ENCODE results near the gene PFN4.

The PFN4 gene

GRCh38 chr2:24077535-24077877 lies 45.6 kb downstream of the PFN4 start:
- peak overlapping the region in 1 of 2 experiments; percentile 98 for H3K14ac ChIP-seq (ENCODE audit: low read length in 2 of 2)
- peak overlapping the region in 1 of 2 experiments; percentile 95 for H3K23ac ChIP-seq (ENCODE audit: low read length in 2 of 2)
- H3K27me3 ChIP-seq (ENCODE audit: control insufficient read depth in 1 of 2, insufficient read depth in 1 of 2, low read length in 2 of 2): no peaks in the 10 kb centered on the region
- H3K4ac ChIP-seq (ENCODE audit: low read depth in 1 of 2, low read length in 2 of 2): peak overlapping the region; percentile 68 to 93
- H3K9me3 ChIP-seq (ENCODE audit: control insufficient read depth, low read length): no peaks in the 10 kb centered on the region
- H2BK15ac ChIP-seq (ENCODE audit: low read depth, poor library complexity, severe bottlenecking): no peak overlapping the region
- H4K91ac ChIP-seq (ENCODE audit: low read length): peak overlapping the region; percentile 95
- H4K8ac ChIP-seq (ENCODE audit: low read length): peak overlapping the region; percentile 98
- H3K4me2 ChIP-seq (ENCODE audit: low read length, poor library complexity, severe bottlenecking): peak overlapping the region; percentile 90
- peak overlapping the region; percentile 6 to 60 for H2BK12ac ChIP-seq (ENCODE audit: low read length in 2 of 2)
- H3K79me1 ChIP-seq (replicated peaks; ENCODE audit: low read length, poor library complexity, severe bottlenecking): peaks cover 23% of the 10 kb centered on the region
- peak; percentile 34 for DNase-seq
- H2AFZ ChIP-seq (ENCODE audit: low read depth, low read length): peak overlapping the region; percentile 70
- peak overlapping the region; percentile 30 to 96 for H3K18ac ChIP-seq (ENCODE audit: low read depth in 1 of 2, low read length in 2 of 2)
- H3K4me3 ChIP-seq (ENCODE audit: insufficient read depth in 1 of 2, low read depth in 1 of 2, low read length in 2 of 2): peak overlapping the region; percentile 79 to 93
- peak overlapping the region; percentile 64 for H3K27ac ChIP-seq (ENCODE audit: low read length, poor library complexity, severe bottlenecking)
- peak overlapping the region; percentile 68 for H2AK5ac ChIP-seq (ENCODE audit: low read length, severe bottlenecking)
- H3K4me1 ChIP-seq (ENCODE audit: control insufficient read depth, insufficient read depth, low read depth, low read length): peaks cover 11% of the 10 kb centered on the region
- peak overlapping the region; percentile 75 for H3K9ac ChIP-seq (ENCODE audit: low read length)
- 23% methylated on average over 8 of the region's 9 CpGs for WGBS
- H2BK120ac ChIP-seq (ENCODE audit: low read depth, low read length): peak overlapping the region; percentile 42
- H3K36me3 ChIP-seq (ENCODE audit: control insufficient read depth in 1 of 2, insufficient read depth in 2 of 2, low read depth in 1 of 2, low read length in 2 of 2): peaks cover 18 to 54% of the 10 kb centered on the region in 2 experiments
- no peak overlapping the region for H2BK5ac ChIP-seq (ENCODE audit: low read depth, low read length, poor library complexity, severe bottlenecking)

GRCh38 chr2:24076849-24077534 lies 46.1 kb downstream of the PFN4 start:
- Histone ChIP-seq H3K9me3 (ENCODE audit: control insufficient read depth, low read length) (no peaks in the 10 kb centered on the region), H2BK12ac (ENCODE audit: low read length in 2 of 2) (peak overlapping the region in 1 of 2 experiments; percentile 71), H3K4me2 (ENCODE audit: low read length, poor library complexity, severe bottlenecking) (peak overlapping the region; percentile 90)

DNA sequence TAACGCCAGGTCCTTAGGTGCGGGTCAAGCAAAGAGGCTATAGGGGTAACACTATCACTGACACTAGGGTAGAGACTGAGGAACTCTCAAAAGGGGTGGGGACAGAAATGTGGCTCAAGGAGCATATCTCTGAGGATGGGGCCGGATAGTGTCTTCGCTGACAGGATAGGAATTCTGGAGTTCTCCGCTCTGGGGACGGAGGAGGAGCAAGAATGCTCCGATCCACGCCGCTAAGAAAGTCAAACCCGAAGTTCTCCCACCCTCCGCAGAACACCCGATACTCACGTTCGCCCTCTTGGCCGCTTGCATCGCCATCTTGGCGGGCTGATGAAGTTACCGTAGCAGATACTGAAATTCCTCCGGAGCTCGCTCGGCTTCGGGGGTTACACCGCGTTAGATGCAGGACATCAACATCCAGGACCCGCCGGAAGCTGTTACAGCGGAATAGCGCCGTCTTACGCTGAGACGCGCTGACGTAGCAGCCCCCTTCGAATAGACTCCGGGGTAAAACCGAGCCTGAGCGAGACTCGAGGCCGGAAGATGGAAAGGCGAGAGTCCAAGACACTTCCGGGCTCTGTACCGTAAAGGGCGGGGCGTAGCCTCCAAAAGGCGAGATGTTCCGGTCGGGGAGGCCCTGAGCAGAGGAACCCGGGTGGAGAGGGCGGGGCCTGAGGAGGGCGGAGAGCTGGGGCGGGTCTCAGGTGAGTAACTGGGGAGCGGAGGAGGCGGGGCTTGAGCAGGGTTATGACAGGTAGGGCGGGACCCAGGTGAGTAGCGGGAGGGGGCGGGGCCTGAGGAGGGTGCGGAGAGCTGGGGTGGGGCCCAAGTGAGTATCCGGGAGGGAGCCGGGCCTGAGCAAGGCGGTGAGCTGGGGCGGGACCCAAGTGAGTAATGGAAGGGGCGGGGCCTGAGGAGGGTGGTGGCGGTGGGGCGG lies 47.0 kb downstream of the PFN4 start, which contains the start of gene SF3B6:
SF3B6 (minus strand) TSS at position 412 of the 934 bp plus-strand sequence; CDS start at position 315, 97 bp downstream.
- Histone ChIP-seq H4K91ac (ENCODE audit: low read length) (peak within 1 kb of the TSS; percentile 95), H2BK5ac (ENCODE audit: low read depth, low read length, poor library complexity, severe bottlenecking) (peak within 1 kb of the TSS; percentile 63), H4K8ac (ENCODE audit: low read length) (peak within 1 kb of the TSS; percentile 98), H3K27me3 (ENCODE audit: control insufficient read depth in 1 of 2, insufficient read depth in 1 of 2, low read length in 2 of 2) (no peaks in the 10 kb centered on the region), H2BK12ac (ENCODE audit: low read length in 2 of 2) (peak within 1 kb of the TSS in 1 of 2 experiments; percentile 71), H3K9ac (ENCODE audit: low read length) (peak within 1 kb of the TSS; percentile 92), H3K36me3 (ENCODE audit: control insufficient read depth in 1 of 2, insufficient read depth in 2 of 2, low read depth in 1 of 2, low read length in 2 of 2) (peaks cover 18 to 54% of the 10 kb centered on the region in 2 experiments), H3K23ac (ENCODE audit: low read length in 2 of 2) (peak within 1 kb of the TSS in 1 of 2 experiments; percentile 95), H2AFZ (ENCODE audit: low read depth, low read length) (peak within 1 kb of the TSS; percentile 70), H3K27ac (ENCODE audit: low read length, poor library complexity, severe bottlenecking) (peak within 1 kb of the TSS; percentile 87), H3K4me2 (ENCODE audit: low read length, poor library complexity, severe bottlenecking) (peak within 1 kb of the TSS; percentile 90), H3K18ac (ENCODE audit: low read depth in 1 of 2, low read length in 2 of 2) (peak within 1 kb of the TSS; percentile 83 to 96), H3K4me1 (ENCODE audit: control insufficient read depth, insufficient read depth, low read depth, low read length) (peaks cover 11% of the 10 kb centered on the region), H2BK15ac (ENCODE audit: low read depth, poor library complexity, severe bottlenecking) (peak within 1 kb of the TSS; percentile 83), H3K4me3 (ENCODE audit: insufficient read depth in 1 of 2, low read depth in 1 of 2, low read length in 2 of 2) (peak within 1 kb of the TSS; percentile 93 to 94), H3K9me3 (ENCODE audit: control insufficient read depth, low read length) (no peaks in the 10 kb centered on the region), H2AK5ac (ENCODE audit: low read length, severe bottlenecking) (no peak within 1 kb of the TSS), H3K4ac (ENCODE audit: low read depth in 1 of 2, low read length in 2 of 2) (peak within 1 kb of the TSS; percentile 77 to 93), H2BK120ac (ENCODE audit: low read depth, low read length) (peak within 1 kb of the TSS; percentile 74), H3K14ac (ENCODE audit: low read length in 2 of 2) (peak within 1 kb of the TSS in 1 of 2 experiments; percentile 98), H3K79me1 (replicated peaks; ENCODE audit: low read length, poor library complexity, severe bottlenecking) (peaks cover 17% of the 10 kb centered on the region)
- peak; percentile 99 for DNase-seq
- WGBS: 1% methylated on average over 64 of the region's 64 CpGs

More at GRCh38 chr2:24076849-24077534, 46.1 kb downstream of the PFN4 start:
- Histone ChIP-seq H2BK15ac (ENCODE audit: low read depth, poor library complexity, severe bottlenecking) (peak overlapping the region; percentile 83), H3K27me3 (ENCODE audit: control insufficient read depth in 1 of 2, insufficient read depth in 1 of 2, low read length in 2 of 2) (no peaks in the 10 kb centered on the region), H4K91ac (ENCODE audit: low read length) (peak overlapping the region; percentile 95), H2BK120ac (ENCODE audit: low read depth, low read length) (peak overlapping the region; percentile 74), H3K18ac (ENCODE audit: low read depth in 1 of 2, low read length in 2 of 2) (peak overlapping the region; percentile 83 to 96), H3K79me1 (replicated peaks; ENCODE audit: low read length, poor library complexity, severe bottlenecking) (peaks cover 19% of the 10 kb centered on the region), H2AK5ac (ENCODE audit: low read length, severe bottlenecking) (peak overlapping the region; percentile 68), H3K23ac (ENCODE audit: low read length in 2 of 2) (peak overlapping the region in 1 of 2 experiments; percentile 95), H3K9ac (ENCODE audit: low read length) (peak overlapping the region; percentile 75), H3K4me3 (ENCODE audit: insufficient read depth in 1 of 2, low read depth in 1 of 2, low read length in 2 of 2) (peak overlapping the region; percentile 79 to 93), H3K27ac (ENCODE audit: low read length, poor library complexity, severe bottlenecking) (peak overlapping the region; percentile 64), H4K8ac (ENCODE audit: low read length) (peak overlapping the region; percentile 98), H3K4ac (ENCODE audit: low read depth in 1 of 2, low read length in 2 of 2) (peak overlapping the region; percentile 77 to 93), H2AFZ (ENCODE audit: low read depth, low read length) (peak overlapping the region; percentile 70), H3K14ac (ENCODE audit: low read length in 2 of 2) (peak overlapping the region in 1 of 2 experiments; percentile 98), H2BK5ac (ENCODE audit: low read depth, low read length, poor library complexity, severe bottlenecking) (peak overlapping the region; percentile 63), H3K4me1 (ENCODE audit: control insufficient read depth, insufficient read depth, low read depth, low read length) (peaks cover 11% of the 10 kb centered on the region), H3K36me3 (ENCODE audit: control insufficient read depth in 1 of 2, insufficient read depth in 2 of 2, low read depth in 1 of 2, low read length in 2 of 2) (peaks cover 16 to 54% of the 10 kb centered on the region in 2 experiments)
- DNase-seq: no peak
- WGBS: 2% methylated on average over 39 of the region's 41 CpGs

All from mesenchymal stem cell (in vitro differentiated cells and primary cell).